H9 (cell line): Measurements from ENCODE around the gene DTX4. TPM values are rescaled to one million over a fixed set of nuclear protein-coding genes. Genes with fewer than 3 reads are reported as not detected.

Experiments
- DNase-seq: peaks from one replicate; pipeline ENCODE4 v3.0.0-alpha.2; 2017
- H2AFZ ChIP-seq: one replicate; pipeline ENCODE4 v1.6.1; 2013; ENCODE audit warnings: mild to moderate bottlenecking, low read length, control low read depth, moderate library complexity
- H2AK5ac ChIP-seq: 2 replicates; pipeline ENCODE4 v1.6.1; 2013; ENCODE audit warnings: low read length, control low read depth, mixed read lengths; ENCODE audit not compliant: insufficient read length
- H2BK120ac ChIP-seq: one replicate; pipeline ENCODE4 v1.6.1; 2013; ENCODE audit warnings: low read depth, mild to moderate bottlenecking, low read length, control low read depth, inconsistent platforms; ENCODE audit not compliant: poor library complexity, severe bottlenecking
- H2BK12ac ChIP-seq: 2 replicates; pipeline ENCODE4 v1.6.1; 2013; ENCODE audit warnings: low read length, control low read depth, mixed read lengths, low read depth; ENCODE audit not compliant: insufficient read length
- H2BK15ac ChIP-seq: 2 replicates; pipeline ENCODE4 v1.6.1; 2013; ENCODE audit warnings: low read depth, low read length, control low read depth
- H2BK20ac ChIP-seq: one replicate; pipeline ENCODE4 v1.6.1; 2013; ENCODE audit warnings: low read depth, mild to moderate bottlenecking, low read length, control low read depth, inconsistent platforms; ENCODE audit not compliant: poor library complexity, severe bottlenecking
- H2BK5ac ChIP-seq: 2 replicates; pipeline ENCODE4 v1.6.1; 2013; ENCODE audit warnings: low read length, control low read depth, mixed read lengths; ENCODE audit not compliant: insufficient read length
- H3K14ac ChIP-seq: 2 replicates; pipeline ENCODE4 v1.6.1; 2013; ENCODE audit warnings: low read length, control low read depth; ENCODE audit not compliant: insufficient read depth
- H3K18ac ChIP-seq: 2 replicates; pipeline ENCODE4 v1.6.1; 2013; ENCODE audit warnings: low read depth, mild to moderate bottlenecking, mixed read lengths, low read length, control low read depth; ENCODE audit not compliant: insufficient read length
- H3K23ac ChIP-seq: 2 replicates; pipeline ENCODE4 v1.6.1; 2013; ENCODE audit warnings: low read length, control low read depth, mixed read lengths, low read depth; ENCODE audit not compliant: insufficient read length
- H3K23me2 ChIP-seq: 2 replicates; pipeline ENCODE4 v1.6.1; 2013; ENCODE audit warnings: low read depth, mild to moderate bottlenecking, mixed read lengths, low read length, control low read depth; ENCODE audit not compliant: insufficient read length, poor library complexity, severe bottlenecking
- H3K27ac ChIP-seq: 2 replicates; pipeline ENCODE4 v1.5.1; 2013; ENCODE audit warnings: low read length, control low read depth, mixed read lengths, low read depth; ENCODE audit not compliant: insufficient read length
- H3K27me3 ChIP-seq: 2 replicates; pipeline ENCODE4 v1.6.1; 2013; ENCODE audit warnings: low read length, control low read depth, inconsistent platforms; ENCODE audit not compliant: insufficient read depth
- H3K4ac ChIP-seq: 2 replicates; pipeline ENCODE4 v1.6.1; 2013; ENCODE audit warnings: low read depth, mild to moderate bottlenecking, control low read depth, inconsistent platforms, low read length, moderate library complexity
- H3K4me1 ChIP-seq: 2 replicates; pipeline ENCODE4 v1.6.1; 2013; ENCODE audit warnings: low read length, control low read depth, inconsistent platforms; ENCODE audit not compliant: insufficient read depth
- H3K4me2 ChIP-seq: 2 replicates; pipeline ENCODE4 v1.6.1; 2013; ENCODE audit warnings: low read length, control low read depth, mixed read lengths; ENCODE audit not compliant: insufficient read length, insufficient read depth
- H3K56ac ChIP-seq: 2 replicates; pipeline ENCODE4 v1.6.1; 2013; ENCODE audit warnings: low read depth, mild to moderate bottlenecking, mixed read lengths, low read length, control low read depth; ENCODE audit not compliant: insufficient read length
- H3K79me1 ChIP-seq: 2 replicates; pipeline ENCODE4 v1.6.1; 2013; ENCODE audit warnings: low read depth, mild to moderate bottlenecking, moderate library complexity, low read length, control low read depth, inconsistent platforms; ENCODE audit not compliant: insufficient read depth, poor library complexity, severe bottlenecking
- H3K79me2 ChIP-seq: 2 replicates; pipeline ENCODE4 v1.6.1; 2013; ENCODE audit warnings: low read length, control low read depth, inconsistent platforms; ENCODE audit not compliant: insufficient read depth
- H3K9ac ChIP-seq: 2 replicates; pipeline ENCODE4 v1.6.1; 2013; ENCODE audit warnings: low read length, control low read depth, mixed read lengths; ENCODE audit not compliant: insufficient read length; ENCODE audit errors: extremely low read depth
- H3K9me3 ChIP-seq: one replicate; pipeline ENCODE4 v1.6.1; 2013; ENCODE audit warnings: low read depth, low read length, inconsistent platforms; ENCODE audit not compliant: control insufficient read depth
- H3T11ph ChIP-seq: one replicate; pipeline ENCODE4 v1.6.1; 2013; ENCODE audit warnings: mild to moderate bottlenecking, low read length, control low read depth, inconsistent platforms
- H4K20me1 ChIP-seq: one replicate; pipeline ENCODE4 v1.6.1; 2013; ENCODE audit not compliant: control insufficient read depth, insufficient read length, insufficient read depth
- H4K5ac ChIP-seq: 2 replicates; pipeline ENCODE4 v1.6.1; 2013; ENCODE audit warnings: low read depth, mild to moderate bottlenecking, mixed read lengths, low read length, control low read depth; ENCODE audit not compliant: insufficient read length
- H4K8ac ChIP-seq: replicated peaks from 2 replicates; pipeline ENCODE4 v1.6.1; 2013; ENCODE audit warnings: low read length, control low read depth, mixed read lengths, low read depth; ENCODE audit not compliant: insufficient read length
- H4K91ac ChIP-seq: 2 replicates; pipeline ENCODE4 v1.6.1; 2013; ENCODE audit warnings: low read depth, mild to moderate bottlenecking, moderate library complexity, mixed read lengths, low read length, control low read depth; ENCODE audit not compliant: insufficient read length
- H3K27ac Mint-ChIP-seq, 3 experiments: 2 replicates in 2 of 3; 3 replicates in 1 of 3; pipeline ENCODE4 v1.8.0; 2020 to 2021; ENCODE audit warnings: mixed read lengths in 3 of 3, mild to moderate bottlenecking in 1 of 3, moderate library complexity in 1 of 3
- H3K27me3 Mint-ChIP-seq: 2 replicates; pipeline ENCODE4 v1.8.0; 2021; ENCODE audit warnings: low read depth, mild to moderate bottlenecking, moderate library complexity, mixed read lengths
- H3K36me3 Mint-ChIP-seq, 3 experiments: 2 replicates in 2 of 3; 3 replicates in 1 of 3; pipeline ENCODE4 v1.8.0; 2020 to 2021; ENCODE audit warnings: low read depth in 3 of 3, mixed read lengths in 3 of 3; ENCODE audit not compliant: insufficient read depth in 1 of 3
- H3K4me1 Mint-ChIP-seq, 2 experiments: 2 replicates each; pipeline ENCODE4 v1.8.0; 2020; ENCODE audit warnings: mixed read lengths in 2 of 2
- H3K4me3 Mint-ChIP-seq, 2 experiments: 2 replicates in 1 of 2; 3 replicates in 1 of 2; pipeline ENCODE4 v1.8.0; 2020 to 2021; ENCODE audit warnings: mild to moderate bottlenecking in 2 of 2, mixed read lengths in 2 of 2, moderate library complexity in 1 of 2
- H3K9me3 Mint-ChIP-seq, 2 experiments: 2 replicates in 1 of 2; 3 replicates in 1 of 2; pipeline ENCODE4 v1.8.0; 2020; ENCODE audit warnings: mild to moderate bottlenecking in 2 of 2, mixed read lengths in 2 of 2, moderate library complexity in 1 of 2
- WGBS: extraction: QIAGEN DNeasy Blood & Tissue Kit; methylation state at CpG from one replicate; pipeline ENCODE4 v1.1.7; 2013; ENCODE audit warnings: missing lambda C conversion rate, low lambda C conversion rate, mixed read lengths; ENCODE audit not compliant: insufficient read length; ENCODE audit errors: extremely low coverage; 5-methylcytosine and 5-hydroxymethylcytosine counted together
- total RNA-seq: library from RNA; stranded (reverse); gene quantifications from 2 replicates; pipeline ENCODE4 v1.2.1, GENCODE V29; 2021
- TF ChIP-seq, protein P1 (sequence below): fragments of 200-600 bp; sonication (generic); conservative IDR thresholded peaks from 3 replicates; pipeline ENCODE4 v1.8.0; 2021; ENCODE audit warnings: antibody characterized with exemption, mild to moderate bottlenecking

DTX4 gene
- total RNA-seq, 1 experiment from 2014 or later, result 13.0 TPM

DNA sequence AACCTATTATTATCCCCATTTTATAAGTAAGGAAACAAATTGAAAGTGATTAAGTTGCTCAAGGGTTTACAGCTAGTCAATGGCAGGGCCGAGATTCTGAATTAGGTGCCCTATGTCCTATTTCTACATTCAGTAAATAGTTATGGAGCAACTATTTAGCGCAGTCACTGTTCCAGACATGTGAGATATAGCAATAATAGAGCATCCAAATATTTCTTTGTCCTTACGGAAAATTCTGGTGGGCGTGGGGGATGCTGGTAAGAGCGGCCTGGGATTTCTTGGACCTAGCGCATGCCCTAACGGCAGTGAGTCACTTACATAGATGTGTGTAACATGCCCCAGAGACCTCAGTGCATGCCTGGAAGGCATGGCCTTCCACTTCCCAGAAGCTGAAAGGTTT, 4.4 kb downstream of the DTX4 start:
- no peaks in the 10 kb centered on the region for H3K27me3 ChIP-seq
- no peak overlapping the region for H3K27ac Mint-ChIP-seq
- no peak overlapping the region for H3K23ac ChIP-seq
- WGBS, result no CpG with 5 or more reads among the region's 7 CpGs
- H2AK5ac ChIP-seq, result no peak overlapping the region
- H2BK12ac ChIP-seq, result no peak overlapping the region
- H3K4ac ChIP-seq, result no peak overlapping the region
- H3T11ph ChIP-seq, result no peak overlapping the region
- peaks cover 16 to 34% (median 26%) of the 10 kb centered on the region in 3 experiments; a peak in 6 of 7 replicates for H3K36me3 Mint-ChIP-seq
- H3K4me3 Mint-ChIP-seq, result no peak overlapping the region
- H2AFZ ChIP-seq, result no peak overlapping the region
- H3K9me3 Mint-ChIP-seq, result peaks cover 10 to 12% of the 10 kb centered on the region in 2 experiments; a peak in 3 of 5 replicates
- no peak overlapping the region for H2BK120ac ChIP-seq
- DNase-seq, result no peak
- H3K27ac ChIP-seq, result no peak overlapping the region
- TF ChIP-seq, protein P1, sequence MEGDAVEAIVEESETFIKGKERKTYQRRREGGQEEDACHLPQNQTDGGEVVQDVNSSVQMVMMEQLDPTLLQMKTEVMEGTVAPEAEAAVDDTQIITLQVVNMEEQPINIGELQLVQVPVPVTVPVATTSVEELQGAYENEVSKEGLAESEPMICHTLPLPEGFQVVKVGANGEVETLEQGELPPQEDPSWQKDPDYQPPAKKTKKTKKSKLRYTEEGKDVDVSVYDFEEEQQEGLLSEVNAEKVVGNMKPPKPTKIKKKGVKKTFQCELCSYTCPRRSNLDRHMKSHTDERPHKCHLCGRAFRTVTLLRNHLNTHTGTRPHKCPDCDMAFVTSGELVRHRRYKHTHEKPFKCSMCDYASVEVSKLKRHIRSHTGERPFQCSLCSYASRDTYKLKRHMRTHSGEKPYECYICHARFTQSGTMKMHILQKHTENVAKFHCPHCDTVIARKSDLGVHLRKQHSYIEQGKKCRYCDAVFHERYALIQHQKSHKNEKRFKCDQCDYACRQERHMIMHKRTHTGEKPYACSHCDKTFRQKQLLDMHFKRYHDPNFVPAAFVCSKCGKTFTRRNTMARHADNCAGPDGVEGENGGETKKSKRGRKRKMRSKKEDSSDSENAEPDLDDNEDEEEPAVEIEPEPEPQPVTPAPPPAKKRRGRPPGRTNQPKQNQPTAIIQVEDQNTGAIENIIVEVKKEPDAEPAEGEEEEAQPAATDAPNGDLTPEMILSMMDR, result no peak
- no peak overlapping the region for H3K4me2 ChIP-seq
- H3K79me1 ChIP-seq, result no peaks in the 10 kb centered on the region
- H3K27me3 Mint-ChIP-seq, result peaks cover 2% of the 10 kb centered on the region
- no peak overlapping the region for H3K18ac ChIP-seq
- no peaks in the 10 kb centered on the region for H3K9me3 ChIP-seq
- H4K8ac ChIP-seq, result no peak overlapping the region
- peaks cover 3% of the 10 kb centered on the region for H3K4me1 ChIP-seq
- peaks cover 32 to 55% of the 10 kb centered on the region in 2 experiments for H3K4me1 Mint-ChIP-seq
- peaks cover 18% of the 10 kb centered on the region for H3K23me2 ChIP-seq
- H2BK15ac ChIP-seq, result no peak overlapping the region
- no peaks in the 10 kb centered on the region; the same call in 1 of the 2 replicates for H3K79me2 ChIP-seq
- no peak overlapping the region for H4K5ac ChIP-seq
- no peak overlapping the region for H3K9ac ChIP-seq
- H4K91ac ChIP-seq, result no peak overlapping the region
- H2BK20ac ChIP-seq, result no peak overlapping the region
- no peaks in the 10 kb centered on the region for H4K20me1 ChIP-seq
- H2BK5ac ChIP-seq, result no peak overlapping the region
- H3K14ac ChIP-seq, result no peak overlapping the region
- H3K56ac ChIP-seq, result no peak overlapping the region
